Anterior cingulate cortex (tissue), 58 donors: ENCODE results near the gene LACRT.
"Not testable (repeated sequence)": the region's sequence is repeated elsewhere in the genome, so short reads cannot be mapped to it uniquely, and the experiment has no call there.

Experiments used
- DNase-seq, 58 donors: peaks; one replicate each; lab custom pipeline; 2025; lab: John Stamatoyannopoulos, UW

Gene LACRT

GRCh38 chr12:54641089-54641488, 6.4 kb upstream of the LACRT start:
- no peak for DNase-seq

GRCh38 chr12:54639112-54639511, 4.4 kb upstream of the LACRT start:
- not testable (repeated sequence) for DNase-seq

GRCh38 chr12:54631988-54632728, 2.5 kb downstream of the LACRT start:
- no peak for DNase-seq

GRCh38 chr12:54631551-54631950, 3.1 kb downstream of the LACRT start:
- peak in 1 of 58 donors; percentile 23 for DNase-seq

DNA sequence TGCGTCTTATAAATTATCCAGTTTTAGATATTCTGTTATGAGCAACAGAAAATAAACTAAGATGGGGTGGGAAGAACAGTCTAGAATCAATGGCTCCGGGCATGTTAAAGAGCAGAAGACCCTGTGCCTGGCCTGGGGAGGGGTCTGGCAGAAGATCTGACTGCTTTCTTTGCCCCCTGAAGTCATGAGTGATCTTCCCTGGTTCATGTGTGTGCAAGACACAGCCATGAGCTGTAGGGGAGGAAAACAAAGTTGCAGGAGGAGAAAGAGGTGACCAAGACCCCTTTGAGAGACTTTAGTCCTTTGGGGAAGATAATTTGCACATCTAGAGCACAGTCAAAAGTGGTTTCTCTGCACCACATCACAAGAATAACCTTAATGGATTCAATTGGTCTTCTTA, 4.8 kb downstream of the LACRT start:
- no peak for DNase-seq

DNA sequence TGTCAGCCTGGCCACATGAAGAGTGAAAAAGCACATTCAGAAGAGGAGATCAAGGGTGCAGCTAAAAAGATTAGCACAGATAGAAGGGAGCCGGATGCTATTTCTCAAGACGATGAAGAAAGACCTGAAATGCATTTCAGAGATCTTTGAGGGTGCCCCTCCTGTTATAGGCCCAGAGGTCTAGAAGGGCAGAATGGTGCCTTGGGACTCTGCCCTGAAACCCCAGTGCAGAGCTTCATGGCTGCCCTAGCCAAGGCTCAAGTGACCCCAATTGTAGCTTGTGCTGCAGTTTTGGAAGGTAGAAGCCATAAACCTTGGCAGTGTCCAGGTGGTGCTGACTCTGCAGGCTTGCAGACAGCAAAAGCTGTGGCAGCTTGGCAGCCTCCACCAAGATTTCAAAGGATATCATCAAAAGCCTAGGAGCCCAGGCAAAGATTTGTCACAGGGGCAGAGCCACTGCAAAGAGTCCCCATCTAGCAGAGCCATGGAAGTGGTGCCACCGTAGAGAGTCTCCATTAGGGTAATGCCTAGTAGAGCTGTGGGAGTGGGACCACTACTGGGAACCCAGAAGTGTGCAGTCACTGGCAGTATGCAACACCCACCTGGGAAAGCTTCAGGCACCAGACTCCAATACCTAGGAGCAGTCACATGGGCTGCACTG, 6.4 kb downstream of the LACRT start:
- no peak for DNase-seq

GRCh38 chr12:54627304-54627703, 7.4 kb downstream of the LACRT start:
- DNase-seq: no peak

- DNase-seq: no peak
These were observed 9.1 kb downstream of the LACRT start for GRCh38 chr12:54625598-54625997.

DNA sequence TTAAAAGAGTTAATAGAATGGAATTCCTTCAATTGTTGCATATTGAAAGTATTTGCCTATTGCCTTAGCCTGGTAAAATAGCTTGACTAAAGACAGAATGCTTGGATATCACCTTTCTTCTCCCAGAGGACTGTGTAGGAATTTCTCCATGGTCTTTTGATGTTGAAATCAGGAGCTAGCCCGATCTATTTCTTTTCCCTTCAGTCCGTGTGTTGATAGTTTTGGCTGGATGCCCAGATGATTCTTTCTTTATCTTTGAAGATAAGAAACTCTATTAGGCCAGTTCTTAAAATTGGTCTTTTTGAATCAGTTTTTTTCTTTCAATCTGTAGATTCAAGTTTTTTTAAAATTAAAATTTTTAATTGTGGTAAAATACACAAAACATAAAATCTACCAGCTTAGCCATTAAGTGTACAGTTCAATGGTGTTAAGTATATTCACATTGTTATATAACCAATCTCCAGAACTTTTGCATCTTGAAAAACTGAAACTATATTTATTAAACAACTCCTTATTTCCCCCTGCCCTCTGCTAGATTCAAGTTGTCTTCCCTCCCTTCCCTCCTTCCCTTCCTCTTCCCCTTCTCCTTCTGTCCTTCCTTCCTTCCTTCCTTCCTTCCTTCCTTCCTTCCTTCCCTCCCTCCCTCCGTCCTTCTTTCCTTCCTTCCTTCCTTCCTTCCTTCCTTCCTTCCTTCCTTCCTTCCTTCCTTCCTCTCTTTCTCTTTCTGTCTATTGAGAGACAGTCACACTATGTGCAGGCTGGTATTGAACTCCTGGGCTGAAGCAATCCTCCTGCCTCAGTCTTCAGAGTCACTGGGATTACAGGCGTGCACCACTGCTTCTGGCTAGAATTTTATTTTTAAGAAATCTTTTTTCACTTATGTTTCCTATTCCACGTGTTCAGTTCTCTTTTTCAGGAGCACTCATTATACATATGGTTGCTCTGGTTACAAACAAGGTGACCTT, 10.1 kb downstream of the LACRT start:
- DNase-seq: no peak

DNA sequence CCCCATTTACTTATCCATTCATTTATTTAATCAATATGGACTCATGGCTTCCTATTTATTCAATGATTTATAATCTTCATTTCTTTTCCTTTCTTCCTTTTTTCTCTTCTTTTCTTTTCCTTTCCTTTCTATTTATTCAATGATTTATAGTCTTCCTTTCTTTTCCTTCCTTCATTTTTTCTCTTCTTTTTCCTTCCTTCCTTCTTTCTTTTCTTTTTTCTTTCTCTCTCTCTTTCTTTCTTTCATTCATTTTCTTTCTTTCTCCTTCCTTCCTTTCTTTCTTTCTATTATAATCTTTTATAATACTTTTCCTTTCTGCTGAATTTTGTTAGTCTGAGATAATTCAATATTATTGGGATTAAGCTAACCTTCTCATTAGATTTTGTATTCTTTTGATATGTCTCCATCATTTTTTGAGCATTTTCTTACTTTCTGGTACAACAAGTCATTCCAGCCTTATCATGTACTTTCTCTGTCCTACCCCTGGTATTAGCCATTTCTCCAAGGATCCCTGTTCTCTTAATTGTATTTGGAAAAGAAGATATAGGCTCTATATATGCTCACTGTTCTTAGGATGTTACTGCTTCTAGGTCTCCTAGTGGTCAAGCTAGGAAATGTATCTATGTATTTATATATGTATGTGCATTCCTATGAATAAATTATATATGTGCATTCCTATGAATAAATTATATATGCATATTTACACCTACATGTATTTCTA, 12.1 kb downstream of the LACRT start:
- DNase-seq: no peak

DNA sequence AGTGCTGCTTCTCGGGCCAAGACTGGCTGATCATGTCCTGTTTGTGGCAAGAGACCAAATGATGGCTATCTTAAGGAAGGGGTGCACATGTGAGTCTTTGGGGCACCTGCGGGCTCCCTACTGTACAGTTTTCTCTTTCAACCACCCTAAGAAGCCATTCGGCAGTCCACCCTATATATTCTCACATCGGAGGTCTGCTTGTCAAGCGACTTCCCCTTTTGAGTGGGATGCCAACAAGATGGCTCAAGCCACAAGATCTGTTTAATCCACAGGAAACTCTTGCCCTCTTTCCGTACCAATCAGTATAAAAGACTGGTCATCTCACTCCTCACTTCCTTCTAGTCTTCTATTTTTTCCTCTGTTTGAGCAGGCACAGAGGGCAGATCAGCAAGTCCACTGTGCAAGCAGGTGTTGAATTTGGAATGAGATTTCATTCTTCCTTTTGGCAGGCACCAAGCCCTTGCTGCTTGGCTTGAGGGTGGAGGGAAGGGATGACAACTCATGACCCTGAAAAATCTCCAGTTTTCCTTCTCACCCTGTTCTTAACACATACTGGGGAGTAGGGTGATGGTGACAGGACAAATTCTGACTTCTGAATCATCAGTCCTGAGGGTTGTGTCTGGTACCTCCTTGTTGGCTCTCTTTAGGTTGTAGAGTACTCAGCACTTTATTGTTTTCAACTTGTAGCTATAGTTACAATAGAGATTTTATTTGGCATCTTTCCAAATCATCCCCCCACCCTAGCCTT, 17.6 kb downstream of the LACRT start:
- no peak for DNase-seq

DNA sequence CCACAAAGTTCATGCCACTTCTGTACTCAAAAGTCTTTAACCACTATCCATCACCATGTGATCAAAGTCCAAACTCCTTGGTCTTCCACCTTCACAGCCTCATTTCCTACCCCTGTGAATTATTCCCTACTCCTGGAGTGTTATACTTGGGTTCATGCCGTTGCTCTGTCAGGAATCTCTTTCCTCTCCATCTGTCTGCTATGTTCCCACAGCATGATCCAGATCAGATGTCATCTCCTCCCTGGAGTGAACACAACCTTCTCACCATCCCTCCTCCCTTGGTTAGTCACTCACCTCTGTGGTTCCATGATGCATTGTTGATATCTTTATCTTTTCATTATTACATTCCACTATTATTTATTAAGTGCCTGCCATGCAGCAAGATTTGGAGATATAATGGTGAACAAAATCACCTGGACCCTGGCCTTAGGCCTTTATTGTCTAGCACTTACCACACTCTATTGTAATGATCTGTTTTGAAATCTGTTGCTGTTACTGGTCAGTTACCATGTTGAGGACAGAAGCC, 22.4 kb downstream of the LACRT start:
- no peak for DNase-seq

DNA sequence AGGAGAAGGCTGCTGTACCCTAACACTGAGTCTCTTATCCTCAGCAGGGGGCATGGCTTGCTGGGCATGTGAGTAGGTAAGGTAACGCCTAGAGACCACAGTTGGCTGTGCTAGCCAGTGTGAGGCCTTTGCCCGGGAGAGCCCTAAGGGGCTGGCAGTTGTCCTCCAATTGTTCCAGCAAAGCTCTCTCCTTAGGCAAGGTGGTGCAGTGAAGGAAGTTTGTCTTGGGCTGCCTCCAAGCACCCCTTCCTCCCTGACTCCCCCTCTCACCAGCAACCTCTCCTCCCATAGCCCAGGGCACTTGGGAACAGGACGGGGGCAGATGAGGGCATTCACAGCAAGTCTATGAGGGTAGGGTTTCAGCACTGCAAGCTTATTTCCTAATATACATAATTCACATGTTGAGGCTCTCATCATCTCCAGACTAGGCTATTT, 23.0 kb downstream of the LACRT start:
- no peak for DNase-seq

GRCh38 chr12:54608769-54609168, 25.9 kb downstream of the LACRT start:
- DNase-seq: no peak

DNA sequence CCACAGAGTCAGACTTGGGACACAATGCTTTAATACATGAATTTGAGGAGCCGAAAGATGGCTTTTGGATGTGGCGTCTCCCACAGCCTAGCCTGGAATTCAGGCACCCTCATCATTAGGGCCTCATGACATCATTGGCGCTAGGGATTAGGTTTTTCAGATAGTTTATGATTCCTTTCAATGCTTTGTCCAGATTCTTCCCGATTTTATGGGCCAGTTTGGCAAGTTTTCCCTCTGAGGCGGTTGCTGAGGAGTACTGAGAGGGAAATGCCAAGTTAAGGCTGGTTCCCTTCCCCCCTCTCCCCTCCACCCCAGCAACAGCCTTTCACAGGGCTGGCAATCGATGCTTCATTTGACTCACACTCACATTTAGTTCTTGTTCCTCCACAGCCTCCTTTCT, 26.5 kb downstream of the LACRT start:
- DNase-seq: peak in 4 of 58 donors; percentile 7 to 28 (median 20)

DNA sequence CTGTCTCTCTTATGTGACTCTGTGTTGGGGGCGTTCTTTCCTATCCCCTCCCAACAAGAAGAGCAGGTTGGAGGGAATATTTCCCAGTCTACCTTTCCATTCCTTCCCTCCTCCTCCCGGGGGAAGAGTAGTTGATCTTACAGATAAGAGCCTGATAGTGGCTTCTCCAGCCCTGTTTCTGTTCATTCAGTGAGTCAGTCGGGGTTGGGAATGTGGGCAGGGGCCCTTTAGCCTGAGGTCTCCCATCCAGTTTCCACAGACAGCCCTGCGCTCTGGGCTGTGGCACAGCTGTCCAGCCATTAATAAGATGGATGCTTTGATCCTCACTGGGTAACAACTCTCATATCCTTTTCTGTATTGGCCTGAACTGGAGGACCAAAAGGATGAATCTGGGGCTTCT, 28.1 kb downstream of the LACRT start:
- DNase-seq: no peak

GRCh38 chr12:54605138-54605970, 29.3 kb downstream of the LACRT start:
- DNase-seq: no peak

GRCh38 chr12:54604436-54604835, 30.3 kb downstream of the LACRT start:
- DNase-seq: no peak
